H1 (cell line): Measurements from ENCODE around the gene MARK1. TPM values are rescaled to one million over a fixed set of nuclear protein-coding genes. Genes with fewer than 3 reads are reported as not detected.

Experiments
- CHD1 ChIP-seq: IDR thresholded peaks from 2 replicates; pipeline ENCODE4 v1.6.1; 2012; ENCODE audit warnings: low read depth, low read length, improper control_type of control experiment
- KDM1A ChIP-seq: fragments of 200-600, 300-600 bp; sonication (generic); IDR thresholded peaks from 2 replicates; pipeline ENCODE4 v1.7.1; 2016; ENCODE audit warnings: mild to moderate bottlenecking, low read length, borderline replicate concordance
- RFX5 ChIP-seq: IDR thresholded peaks from 2 replicates; pipeline ENCODE4 v1.6.1; 2011; ENCODE audit warnings: low read depth, low read length, improper control_type of control experiment, borderline replicate concordance
- polyA plus RNA-seq, 7 experiments: library from polyadenylated mRNA; depleted of rRNA in 3 of 7; stranded (reverse) in 5 of 7; unstranded in 2 of 7; fragments of >200 nt in 5 of 7; fragments of 200-250 nt in 2 of 7; gene quantifications; 1 replicate in 5 of 7; 2 replicates in 1 of 7; 4 replicates in 1 of 7; pipeline versions ENCODE4 v1.2.1 to v1.2.3, GENCODE V29; 2011 to 2013; ENCODE audit warnings: missing spikeins in 2 of 7, mixed read lengths in 2 of 7
- total RNA-seq: library from RNA; stranded (reverse); fragmentation: NEBNext Ultra II Directional; extraction: Animal tissue kit (Norgen Biotek cat#: 25700); gene quantifications from 2 replicates; pipeline ENCODE4 v1.2.1, GENCODE V29; 2021

Gene MARK1
- total and polyA plus RNA-seq, 2 of the 8 experiments (the other 6 are each of a cell fraction or from before 2014, with no cell fraction given) = 5.5 to 20.5 TPM

DNA sequence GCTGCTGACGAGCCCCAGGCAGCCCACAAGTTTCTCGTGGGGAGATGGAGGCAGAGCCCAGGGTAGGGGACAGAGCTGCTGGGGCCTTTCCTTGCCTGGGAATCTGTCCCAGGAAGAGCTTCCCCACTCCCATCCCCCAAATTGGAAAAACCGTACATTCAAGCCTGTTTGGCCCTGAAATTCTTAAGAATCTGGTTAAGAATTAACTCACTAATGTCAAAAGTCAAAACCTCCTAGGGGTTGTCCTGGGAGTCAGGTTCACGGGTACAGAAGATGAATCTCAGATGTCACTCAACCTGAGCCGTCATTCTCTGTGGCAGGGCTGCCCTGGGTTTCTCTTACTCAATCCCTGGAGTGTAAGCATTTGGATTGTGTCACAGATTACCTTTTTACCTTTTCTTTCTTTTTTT is 170.7 kb downstream of the MARK1 start (continued):
- no peak for TF ChIP-seq KDM1A
- TF ChIP-seq RFX5 = no peak
- TF ChIP-seq CHD1 = no peak
